ENCODE measurements around the gene CDC42BPB. TPM values are rescaled to one million over a fixed set of nuclear protein-coding genes. Genes with fewer than 3 reads are reported as not detected.

The CDC42BPB gene
- total RNA-seq, 6 donors from 2014 or later, result 108 to 268 (median 124) TPM

DNA sequence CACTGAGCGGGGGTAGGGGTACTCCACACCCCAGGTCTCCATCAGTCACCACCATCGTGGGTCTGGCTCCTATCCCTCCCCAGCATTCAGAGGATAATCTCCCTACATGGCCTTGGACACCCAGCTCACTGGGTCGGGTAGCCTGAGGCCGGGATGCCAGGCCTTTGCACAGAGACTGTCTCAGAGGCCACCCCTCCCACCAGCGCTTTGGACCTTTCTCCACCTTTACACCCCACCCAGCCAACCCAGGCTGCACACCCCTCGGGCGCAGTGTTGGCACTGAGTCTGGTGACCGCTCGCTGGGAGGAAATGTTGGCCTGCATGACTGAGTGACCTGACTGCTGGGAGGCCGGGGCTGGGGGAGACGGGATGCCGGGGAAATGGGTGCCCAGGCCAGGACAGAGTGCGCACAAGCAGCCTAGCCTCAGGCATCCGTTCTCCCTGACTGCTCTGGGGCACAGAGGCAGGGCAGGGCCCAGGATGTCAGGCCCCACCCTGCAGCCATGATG, 16.1 kb upstream of the CDC42BPB start:
- no peak for ATAC-seq (ENCODE audit: low FRiP score in 2 of 2)
- no peaks in the 10 kb centered on the region for H3K36me3 ChIP-seq
- DNase-seq, result peak in 1 of 2 donors; percentile 78
- TF ChIP-seq POLR2A (IDR thresholded peaks at IDR 0.05), result no peak
- no peak for TF ChIP-seq POLR2AphosphoS5 (IDR thresholded peaks at IDR 0.05)
- TF ChIP-seq, protein P1, sequence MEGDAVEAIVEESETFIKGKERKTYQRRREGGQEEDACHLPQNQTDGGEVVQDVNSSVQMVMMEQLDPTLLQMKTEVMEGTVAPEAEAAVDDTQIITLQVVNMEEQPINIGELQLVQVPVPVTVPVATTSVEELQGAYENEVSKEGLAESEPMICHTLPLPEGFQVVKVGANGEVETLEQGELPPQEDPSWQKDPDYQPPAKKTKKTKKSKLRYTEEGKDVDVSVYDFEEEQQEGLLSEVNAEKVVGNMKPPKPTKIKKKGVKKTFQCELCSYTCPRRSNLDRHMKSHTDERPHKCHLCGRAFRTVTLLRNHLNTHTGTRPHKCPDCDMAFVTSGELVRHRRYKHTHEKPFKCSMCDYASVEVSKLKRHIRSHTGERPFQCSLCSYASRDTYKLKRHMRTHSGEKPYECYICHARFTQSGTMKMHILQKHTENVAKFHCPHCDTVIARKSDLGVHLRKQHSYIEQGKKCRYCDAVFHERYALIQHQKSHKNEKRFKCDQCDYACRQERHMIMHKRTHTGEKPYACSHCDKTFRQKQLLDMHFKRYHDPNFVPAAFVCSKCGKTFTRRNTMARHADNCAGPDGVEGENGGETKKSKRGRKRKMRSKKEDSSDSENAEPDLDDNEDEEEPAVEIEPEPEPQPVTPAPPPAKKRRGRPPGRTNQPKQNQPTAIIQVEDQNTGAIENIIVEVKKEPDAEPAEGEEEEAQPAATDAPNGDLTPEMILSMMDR (IDR thresholded peaks at IDR 0.05), result no peak
- TF ChIP-seq EP300 (IDR thresholded peaks at IDR 0.05), result no peak
- WGBS, 2 donors, result 94 to 96% methylated on average over 5 to 14 of the region's 14 CpGs
- H3K4me1 ChIP-seq, result peaks cover 18 to 51% (median 22%) of the 10 kb centered on the region in 4 donors
- H3K9me3 ChIP-seq, result no peaks in the 10 kb centered on the region
- peak overlapping the region in 2 of 4 donors; percentile 18 to 43 for H3K27ac ChIP-seq
- H3K27me3 ChIP-seq, result no peaks in the 10 kb centered on the region
- H3K4me3 ChIP-seq, result no peak overlapping the region

DNA sequence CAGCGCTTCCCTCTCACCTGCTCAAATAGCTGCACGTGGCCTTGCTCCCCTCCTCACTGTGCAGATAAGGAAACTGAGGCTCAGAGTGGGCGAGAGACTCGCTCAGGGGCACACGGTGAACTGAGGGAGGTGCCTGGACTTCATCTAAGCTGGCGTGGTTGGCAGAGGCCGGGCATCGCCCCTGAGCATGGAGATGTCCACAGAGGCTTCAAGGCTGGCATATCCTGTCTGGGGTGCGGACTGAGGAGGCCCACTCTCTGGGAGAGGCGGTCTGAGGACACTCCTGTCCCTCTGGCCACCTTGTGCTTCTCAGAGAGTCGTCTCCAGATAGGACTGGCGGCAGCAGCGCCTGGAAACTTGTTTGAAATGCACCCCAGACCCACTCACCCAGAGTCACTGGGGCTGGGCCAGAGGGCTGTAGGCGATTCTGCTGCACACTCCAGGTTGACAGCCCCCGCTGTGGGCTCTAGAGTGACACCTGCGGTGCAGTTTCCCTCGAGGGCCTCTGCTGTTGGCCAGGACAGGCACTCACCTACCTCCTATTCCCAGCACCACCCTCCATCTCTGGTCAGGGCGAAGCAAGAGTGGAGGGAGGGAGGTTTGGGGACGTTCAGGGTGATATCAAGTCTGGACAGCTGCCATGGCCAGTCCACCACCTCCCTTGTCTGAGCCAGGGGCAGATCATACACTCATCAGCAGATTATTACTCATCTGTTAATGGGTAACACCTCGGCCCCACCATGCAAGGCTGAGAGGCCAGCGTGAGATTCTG, 15.4 kb upstream of the CDC42BPB start:
- H3K9me3 ChIP-seq, result no peaks in the 10 kb centered on the region
- no peaks in the 10 kb centered on the region for H3K27me3 ChIP-seq
- H3K27ac ChIP-seq, result peak overlapping the region in 2 of 4 donors; percentile 18 to 43
- TF ChIP-seq POLR2A (IDR thresholded peaks at IDR 0.05), result no peak
- TF ChIP-seq, protein P1 (IDR thresholded peaks at IDR 0.05), result no peak
- no peak for TF ChIP-seq POLR2AphosphoS5 (IDR thresholded peaks at IDR 0.05)
- no peak for TF ChIP-seq EP300 (IDR thresholded peaks at IDR 0.05)
- H3K4me1 ChIP-seq, result peaks cover 25 to 57% (median 27%) of the 10 kb centered on the region in 4 donors
- H3K36me3 ChIP-seq, result no peaks in the 10 kb centered on the region
- ATAC-seq (ENCODE audit: low FRiP score in 2 of 2) (peak in 1 of 2 donors; percentile 1), DNase-seq (peak in 1 of 2 donors; percentile 57)
- no peak overlapping the region for H3K4me3 ChIP-seq
- WGBS, 2 donors, result 81 to 91% methylated on average over 8 to 21 of the region's 21 CpGs

DNA sequence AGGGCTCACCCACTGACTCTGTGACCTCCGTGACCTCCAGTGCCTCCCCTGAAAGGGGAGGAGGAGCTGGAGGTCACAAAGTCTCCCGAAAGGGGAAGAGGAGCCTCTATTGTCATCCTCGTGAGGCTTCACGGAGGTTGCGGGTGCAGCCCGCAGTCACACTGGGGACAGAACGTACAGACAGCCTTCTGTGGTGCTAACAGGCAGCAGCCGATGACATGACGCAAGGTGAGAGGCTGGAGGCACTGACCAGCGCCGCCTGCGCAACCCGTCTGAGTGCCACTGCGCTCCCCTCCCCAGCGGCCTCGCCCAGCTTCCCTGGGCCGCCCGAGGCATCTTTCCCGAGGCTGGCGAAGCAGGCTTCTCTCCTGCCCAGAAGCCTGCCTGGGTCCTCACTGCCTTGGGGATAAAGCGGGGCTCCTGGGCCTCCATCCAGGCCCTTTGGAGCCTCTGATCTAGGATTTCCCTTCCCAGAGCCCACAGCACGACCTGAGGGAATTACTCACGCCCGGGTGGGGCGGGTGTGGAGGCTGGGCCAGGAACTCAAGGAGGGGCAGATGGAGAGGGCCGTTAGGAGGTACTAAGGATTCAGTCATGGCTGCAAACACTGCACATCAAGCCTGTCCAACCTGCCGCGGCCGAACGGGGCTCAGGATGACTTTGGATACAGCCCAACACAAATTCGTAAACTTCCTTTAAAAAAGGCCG, 14.3 kb upstream of the CDC42BPB start:
- whole genome bisulfite sequencing, 2 donors, result 67 to 75% methylated on average over 8 to 22 of the region's 32 CpGs
- no peak overlapping the region for H3K4me3 ChIP-seq
- TF ChIP-seq POLR2AphosphoS5 (IDR thresholded peaks at IDR 0.05) (peak in 1 of 2 donors; percentile 34), EP300 (IDR thresholded peaks at IDR 0.05) (peak in 2 of 4 donors; percentile 27 to 74), POLR2A (IDR thresholded peaks at IDR 0.05) (peak in 1 of 4 donors; percentile 24)
- TF ChIP-seq, protein P1 (IDR thresholded peaks at IDR 0.05), result no peak
- no peaks in the 10 kb centered on the region for H3K27me3 ChIP-seq
- DNase-seq (peak; percentile 57 to 90), ATAC-seq (ENCODE audit: low FRiP score in 2 of 2) (peak; percentile 0 to 2)
- H3K27ac ChIP-seq, result peak overlapping the region; percentile 40 to 64 (median 56)
- no peaks in the 10 kb centered on the region for H3K36me3 ChIP-seq
- H3K4me1 ChIP-seq, result peaks cover 33 to 68% (median 36%) of the 10 kb centered on the region in 4 donors
- H3K9me3 ChIP-seq, result no peaks in the 10 kb centered on the region

DNA sequence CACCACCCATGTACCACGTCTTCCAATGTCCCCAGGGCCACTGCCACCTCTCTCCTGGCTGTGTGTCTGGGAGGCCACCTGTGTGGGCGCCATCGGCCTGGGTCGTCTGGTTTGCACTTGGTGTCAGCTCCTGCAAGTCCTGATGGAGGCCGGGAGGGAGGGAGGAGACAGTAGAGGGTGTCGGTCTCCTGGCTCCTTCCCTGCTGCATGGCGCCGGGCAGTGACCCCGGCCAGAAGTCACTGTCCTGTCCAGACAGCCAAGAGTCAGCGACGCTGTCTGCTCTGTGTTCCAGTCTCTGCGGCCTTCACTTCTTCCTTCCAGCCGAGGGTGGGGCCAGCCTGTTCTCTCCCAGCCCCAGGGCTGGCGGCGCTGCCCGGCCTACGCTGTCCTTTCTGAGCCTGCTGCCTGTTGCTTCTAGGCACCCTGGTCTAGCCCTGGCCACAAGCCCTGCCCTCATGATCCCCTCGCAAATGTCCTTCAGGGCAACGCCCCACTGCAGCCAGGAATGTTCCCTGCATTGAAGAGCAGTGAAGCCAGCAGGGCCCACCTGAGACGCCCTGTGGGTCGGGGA, 13.7 kb upstream of the CDC42BPB start:
- Histone ChIP-seq H3K27me3 (no peaks in the 10 kb centered on the region), H3K27ac (peak overlapping the region; percentile 40 to 64 (median 56)), H3K4me3 (no peak overlapping the region), H3K9me3 (no peaks in the 10 kb centered on the region), H3K4me1 (peaks cover 33 to 69% (median 39%) of the 10 kb centered on the region in 4 donors), H3K36me3 (no peaks in the 10 kb centered on the region)
- 69 to 84% methylated on average over 19 to 21 of the region's 21 CpGs for WGBS, 2 donors
- DNase-seq (peak in 1 of 2 donors; percentile 88), ATAC-seq (ENCODE audit: low FRiP score in 2 of 2) (peak in 1 of 2 donors; percentile 19)
- TF ChIP-seq EP300 (IDR thresholded peaks at IDR 0.05), result no peak
- peak in 1 of 4 donors; percentile 13 for TF ChIP-seq POLR2A (IDR thresholded peaks at IDR 0.05)
- TF ChIP-seq, protein P1 (IDR thresholded peaks at IDR 0.05), result no peak
- no peak for TF ChIP-seq POLR2AphosphoS5 (IDR thresholded peaks at IDR 0.05)

All from upper lobe of left lung (tissue), 6 donors.